MCF 10A (cell line): Measurements from ENCODE around the gene ARF3. TPM values are rescaled to one million over a fixed set of nuclear protein-coding genes. Genes with fewer than 3 reads are reported as not detected.

Experiments used
- BruUV-seq: library from RNA; stranded (reverse); fragments of 400-500 nt; replicated peaks from 2 replicates; lab custom pipeline; 2021; lab: Mats Ljungman, UMichigan
- CTCF ChIA-PET: fragments of 300-600 bp; sonication (Branson Sonifier 250); formaldehyde crosslinking; extraction: SDS; loops from one replicate; lab custom pipeline; 2021; ENCODE audit warnings: antibody characterized with exemption, inconsistent platforms; lab: Yijun Ruan, JAX
- POLR2A ChIA-PET: fragments of 300-600, 350-650 bp; sonication (Branson Sonifier 250); formaldehyde crosslinking; extraction: SDS; loops from one replicate; lab custom pipeline; 2020; ENCODE audit warnings: antibody characterized with exemption, inconsistent platforms; lab: Yijun Ruan, JAX
- DNase-seq: peaks from one replicate; pipeline ENCODE4 v3.0.0-alpha.2; 2018; ENCODE audit not compliant: unreplicated experiment
- H3K27ac Mint-ChIP-seq: one replicate; pipeline ENCODE4 v1.8.0; 2022; ENCODE audit warnings: mild to moderate bottlenecking, low read depth, mixed read lengths; ENCODE audit not compliant: unreplicated experiment
- H3K27me3 Mint-ChIP-seq: one replicate; pipeline ENCODE4 v1.8.0; 2022; ENCODE audit warnings: mixed read lengths; ENCODE audit not compliant: insufficient read depth, unreplicated experiment
- H3K36me3 Mint-ChIP-seq: one replicate; pipeline ENCODE4 v1.8.0; 2022; ENCODE audit warnings: mild to moderate bottlenecking, moderate library complexity, mixed read lengths; ENCODE audit not compliant: insufficient read depth, unreplicated experiment
- H3K4me1 Mint-ChIP-seq: one replicate; pipeline ENCODE4 v1.8.0; 2022; ENCODE audit warnings: mixed read lengths; ENCODE audit not compliant: insufficient read depth, unreplicated experiment
- H3K4me3 Mint-ChIP-seq: one replicate; pipeline ENCODE4 v1.8.0; 2022; ENCODE audit warnings: mild to moderate bottlenecking, moderate library complexity, mixed read lengths; ENCODE audit not compliant: unreplicated experiment
- H3K9me3 Mint-ChIP-seq: one replicate; pipeline ENCODE4 v1.8.0; 2022; ENCODE audit warnings: mixed read lengths; ENCODE audit not compliant: unreplicated experiment
- intact Hi-C: fragments of 100-400 bp; cut with micrococcal nuclease; formaldehyde crosslinking; loops from 2 replicates; pipeline ENCODE4 v1.14.1; 2022
- total RNA-seq: library from RNA; stranded (reverse); gene quantifications from 2 replicates; pipeline ENCODE4 v1.2.3, GENCODE V29; 2022
- TF ChIP-seq, protein P1 (sequence below): fragments of 200-600 bp; IDR thresholded peaks from one replicate; pipeline ENCODE4 v1.8.0; 2022; ENCODE audit warnings: antibody characterized with exemption, mild to moderate bottlenecking; ENCODE audit not compliant: unreplicated experiment

The ARF3 gene
- total RNA-seq, 1 experiment from 2014 or later, result 117 TPM

DNA sequence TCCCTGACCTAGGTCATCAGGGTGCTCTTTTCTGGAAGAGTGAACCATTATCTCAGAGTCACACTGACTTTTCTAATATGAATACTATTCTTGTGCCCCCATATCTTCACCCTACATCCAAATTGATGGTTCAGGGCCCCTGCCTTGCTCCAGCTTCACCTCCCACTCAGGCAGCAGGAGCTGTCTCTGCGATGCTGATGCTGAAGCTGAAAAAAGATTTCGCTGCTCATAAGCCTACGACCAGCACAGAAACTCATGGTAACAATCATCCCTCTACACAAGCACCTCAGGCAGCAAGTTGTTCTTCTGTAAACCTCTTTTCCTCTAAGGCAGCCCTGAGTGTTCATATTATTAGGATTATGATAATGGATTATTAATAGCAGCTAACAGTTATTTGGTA is 3.2 kb downstream of the ARF3 start:
- BruUV-seq, result no TSS peak
- intact Hi-C loops, result no loop called here
- ChIA-PET CTCF (interaction anchor here (0.5 to 4.1 kb wide), 4 partner anchors 17 to 101 kb away, joined by 3 to 18 read pairs (median 9); no protein-coding TSS in a partner anchor), POLR2A (no interaction called here)
- Mint-ChIP-seq H3K9me3 (no peaks in the 10 kb centered on the region), H3K36me3 (peaks cover 28% of the 10 kb centered on the region), H3K4me1 (peaks cover 22% of the 10 kb centered on the region), H3K27me3 (no peaks in the 10 kb centered on the region), H3K4me3 (no peak overlapping the region), H3K27ac (no peak overlapping the region)
- no peak for DNase-seq
- TF ChIP-seq, protein P1, sequence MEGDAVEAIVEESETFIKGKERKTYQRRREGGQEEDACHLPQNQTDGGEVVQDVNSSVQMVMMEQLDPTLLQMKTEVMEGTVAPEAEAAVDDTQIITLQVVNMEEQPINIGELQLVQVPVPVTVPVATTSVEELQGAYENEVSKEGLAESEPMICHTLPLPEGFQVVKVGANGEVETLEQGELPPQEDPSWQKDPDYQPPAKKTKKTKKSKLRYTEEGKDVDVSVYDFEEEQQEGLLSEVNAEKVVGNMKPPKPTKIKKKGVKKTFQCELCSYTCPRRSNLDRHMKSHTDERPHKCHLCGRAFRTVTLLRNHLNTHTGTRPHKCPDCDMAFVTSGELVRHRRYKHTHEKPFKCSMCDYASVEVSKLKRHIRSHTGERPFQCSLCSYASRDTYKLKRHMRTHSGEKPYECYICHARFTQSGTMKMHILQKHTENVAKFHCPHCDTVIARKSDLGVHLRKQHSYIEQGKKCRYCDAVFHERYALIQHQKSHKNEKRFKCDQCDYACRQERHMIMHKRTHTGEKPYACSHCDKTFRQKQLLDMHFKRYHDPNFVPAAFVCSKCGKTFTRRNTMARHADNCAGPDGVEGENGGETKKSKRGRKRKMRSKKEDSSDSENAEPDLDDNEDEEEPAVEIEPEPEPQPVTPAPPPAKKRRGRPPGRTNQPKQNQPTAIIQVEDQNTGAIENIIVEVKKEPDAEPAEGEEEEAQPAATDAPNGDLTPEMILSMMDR, result no peak

DNA sequence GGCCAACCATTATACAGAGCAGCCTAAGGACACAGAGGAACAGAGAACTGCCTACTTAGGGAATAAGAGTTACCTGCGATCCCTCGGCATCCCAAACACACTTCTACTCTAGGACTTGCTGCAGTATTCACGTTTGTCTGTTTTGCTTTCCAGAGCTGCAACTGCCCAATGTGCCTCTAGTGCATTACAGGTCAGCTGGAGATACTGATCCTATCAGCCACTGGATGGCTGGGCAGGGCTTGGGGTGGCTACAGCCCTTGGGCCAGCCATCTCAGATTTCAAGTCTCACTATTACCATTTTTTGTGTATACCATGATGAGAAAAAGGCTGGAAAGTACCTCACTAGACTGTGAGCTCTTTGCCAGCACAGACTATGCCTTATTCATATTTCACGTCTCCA is 4.6 kb downstream of the ARF3 start:
- Mint-ChIP-seq H3K9me3 (no peaks in the 10 kb centered on the region), H3K27me3 (no peaks in the 10 kb centered on the region), H3K4me3 (no peak overlapping the region), H3K4me1 (peaks cover 23% of the 10 kb centered on the region), H3K36me3 (peaks cover 28% of the 10 kb centered on the region), H3K27ac (no peak overlapping the region)
- no TSS peak for BruUV-seq
- intact Hi-C loops, result no loop called here
- TF ChIP-seq, protein P1, result no peak
- DNase-seq, result no peak
- ChIA-PET POLR2A (interaction anchor here (1.1 to 1.2 kb wide), 2 partner anchors 13 to 100 kb away, joined by 3 to 5 read pairs; no protein-coding TSS in a partner anchor), CTCF (interaction anchor here (0.6 to 4.1 kb wide), 6 partner anchors 11 to 99 kb away, joined by 3 to 18 read pairs (median 6); partner anchors contain the start of gene WNT1)

DNA sequence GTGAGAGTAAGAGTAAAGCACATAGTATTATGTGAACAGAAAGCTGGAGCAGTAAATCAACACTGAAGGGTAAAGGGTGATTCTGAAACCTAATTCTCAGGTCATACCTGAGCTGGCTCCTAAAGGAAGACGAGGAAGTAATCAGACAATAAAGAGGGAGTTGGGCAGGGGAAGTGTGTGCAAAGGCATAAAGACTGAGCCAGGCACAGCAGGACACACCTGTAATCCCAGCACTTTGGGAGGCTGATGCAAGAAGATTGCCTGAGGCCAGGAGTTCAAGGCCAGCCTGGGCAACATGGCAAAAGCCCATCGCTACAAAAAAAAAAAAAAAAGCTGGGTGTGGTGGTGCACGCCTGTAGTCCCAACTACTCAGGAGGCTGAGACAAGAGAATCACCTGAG is 9.6 kb downstream of the ARF3 start:
- no peak overlapping the region for H3K4me3 Mint-ChIP-seq
- intact Hi-C loops, result no loop called here
- TF ChIP-seq, protein P1, result no peak
- peaks cover 31% of the 10 kb centered on the region for H3K36me3 Mint-ChIP-seq
- no peaks in the 10 kb centered on the region for H3K27me3 Mint-ChIP-seq
- no peak for DNase-seq
- H3K27ac Mint-ChIP-seq, result no peak overlapping the region
- BruUV-seq, result no TSS peak
- CTCF ChIA-PET, result interaction anchor here (0.8 to 1.7 kb wide), 9 partner anchors 8 to 133 kb away, joined by 3 to 7 read pairs (median 5); no protein-coding TSS in a partner anchor
- peaks cover 21% of the 10 kb centered on the region for H3K4me1 Mint-ChIP-seq
- no peaks in the 10 kb centered on the region for H3K9me3 Mint-ChIP-seq
- POLR2A ChIA-PET, result interaction anchor here (1.2 kb wide), 1 partner anchor 9 kb away, joined by 5 read pairs; the partner anchor contains the start of gene ARF3

DNA sequence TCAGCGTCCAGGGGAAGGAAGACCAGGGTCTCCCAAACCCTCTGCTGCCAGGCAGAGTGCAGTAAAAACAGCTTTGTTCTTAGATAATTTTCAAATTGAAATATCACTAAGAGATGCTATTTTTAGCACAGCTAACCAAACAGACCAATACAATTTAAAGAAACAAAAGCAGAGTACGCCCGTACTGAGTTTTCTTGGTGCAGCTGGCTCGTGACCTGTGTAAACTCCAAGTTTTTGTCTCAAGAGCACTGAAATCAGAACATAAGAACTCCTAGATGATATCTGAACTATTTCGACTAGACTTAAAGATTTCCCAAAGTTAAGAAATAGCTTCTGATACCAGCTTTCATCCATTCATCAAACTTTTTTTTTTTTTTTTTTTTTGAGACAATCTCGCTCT is 10.3 kb downstream of the ARF3 start:
- no peaks in the 10 kb centered on the region for H3K9me3 Mint-ChIP-seq
- H3K27me3 Mint-ChIP-seq, result no peaks in the 10 kb centered on the region
- no peak for DNase-seq
- peaks cover 26% of the 10 kb centered on the region for H3K36me3 Mint-ChIP-seq
- intact Hi-C loops, result no loop called here
- TF ChIP-seq, protein P1, result no peak
- no peak overlapping the region for H3K27ac Mint-ChIP-seq
- H3K4me3 Mint-ChIP-seq, result no peak overlapping the region
- H3K4me1 Mint-ChIP-seq, result peaks cover 21% of the 10 kb centered on the region
- CTCF ChIA-PET, result interaction anchor here (0.8 to 1.7 kb wide), 4 partner anchors 13 to 94 kb away, joined by 3 to 7 read pairs (median 4); no protein-coding TSS in a partner anchor
- no TSS peak for BruUV-seq
- POLR2A ChIA-PET, result interaction anchor here (1.6 kb wide), 1 partner anchor 9 kb away, joined by 4 read pairs; no protein-coding TSS in a partner anchor
